Measurements from ENCODE around the gene TAF3.

Gene TAF3

GRCh38 chr10:7933757-7934156, 115.5 kb downstream of the TAF3 start:
- Histone ChIP-seq H3K27ac (ENCODE audit: low read length) (no peak overlapping the region), H3K36me3 (replicated peaks; ENCODE audit: insufficient read depth, low read length) (no peaks in the 10 kb centered on the region), H3K79me2 (ENCODE audit: low read length) (no peaks in the 10 kb centered on the region), H3F3A (ENCODE audit: insufficient read depth, low read length) (no peaks in the 10 kb centered on the region), H4K20me1 (ENCODE audit: insufficient read depth, low read length) (no peaks in the 10 kb centered on the region), H3K4me2 (ENCODE audit: low read depth, low read length) (no peak overlapping the region), H3K9me3 (replicated peaks; ENCODE audit: insufficient read depth, low read length) (no peaks in the 10 kb centered on the region), H2AFZ (ENCODE audit: low read length) (no peak overlapping the region), H3K9me2 (replicated peaks; ENCODE audit: insufficient read depth, low read length) (no peaks in the 10 kb centered on the region), H3K9ac (ENCODE audit: low read length) (no peak overlapping the region; the same call in 1 of the 2 replicates), H3K4me3 (ENCODE audit: low read length) (no peak overlapping the region), H3K4me1 (ENCODE audit: low read length) (no peaks in the 10 kb centered on the region), H3K27me3 (replicated peaks; ENCODE audit: insufficient read depth, low read length) (no peaks in the 10 kb centered on the region)
- no peak for TF ChIP-seq EZH2phosphoT487 (IDR thresholded peaks at IDR 0.05; ENCODE audit: low read length)
- TF ChIP-seq EZH2 (optimal IDR thresholded peaks at IDR 0.05; ENCODE audit: low read depth, low read length), result no peak
- TF ChIP-seq, protein P1, sequence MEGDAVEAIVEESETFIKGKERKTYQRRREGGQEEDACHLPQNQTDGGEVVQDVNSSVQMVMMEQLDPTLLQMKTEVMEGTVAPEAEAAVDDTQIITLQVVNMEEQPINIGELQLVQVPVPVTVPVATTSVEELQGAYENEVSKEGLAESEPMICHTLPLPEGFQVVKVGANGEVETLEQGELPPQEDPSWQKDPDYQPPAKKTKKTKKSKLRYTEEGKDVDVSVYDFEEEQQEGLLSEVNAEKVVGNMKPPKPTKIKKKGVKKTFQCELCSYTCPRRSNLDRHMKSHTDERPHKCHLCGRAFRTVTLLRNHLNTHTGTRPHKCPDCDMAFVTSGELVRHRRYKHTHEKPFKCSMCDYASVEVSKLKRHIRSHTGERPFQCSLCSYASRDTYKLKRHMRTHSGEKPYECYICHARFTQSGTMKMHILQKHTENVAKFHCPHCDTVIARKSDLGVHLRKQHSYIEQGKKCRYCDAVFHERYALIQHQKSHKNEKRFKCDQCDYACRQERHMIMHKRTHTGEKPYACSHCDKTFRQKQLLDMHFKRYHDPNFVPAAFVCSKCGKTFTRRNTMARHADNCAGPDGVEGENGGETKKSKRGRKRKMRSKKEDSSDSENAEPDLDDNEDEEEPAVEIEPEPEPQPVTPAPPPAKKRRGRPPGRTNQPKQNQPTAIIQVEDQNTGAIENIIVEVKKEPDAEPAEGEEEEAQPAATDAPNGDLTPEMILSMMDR (IDR thresholded peaks at IDR 0.05; ENCODE audit: low read length), result no peak
- no peak for DNase-seq

- Histone ChIP-seq H3K9me2 (replicated peaks; ENCODE audit: insufficient read depth, low read length) (no peaks in the 10 kb centered on the region), H3K4me2 (ENCODE audit: low read depth, low read length) (no peak overlapping the region), H3K9me3 (replicated peaks; ENCODE audit: insufficient read depth, low read length) (no peaks in the 10 kb centered on the region), H3F3A (ENCODE audit: insufficient read depth, low read length) (no peaks in the 10 kb centered on the region), H3K27ac (ENCODE audit: low read length) (no peak overlapping the region), H3K79me2 (ENCODE audit: low read length) (no peaks in the 10 kb centered on the region), H3K4me1 (ENCODE audit: low read length) (no peaks in the 10 kb centered on the region), H3K27me3 (replicated peaks; ENCODE audit: insufficient read depth, low read length) (no peaks in the 10 kb centered on the region), H3K9ac (ENCODE audit: low read length) (no peak overlapping the region), H3K4me3 (ENCODE audit: low read length) (no peak overlapping the region), H2AFZ (ENCODE audit: low read length) (no peak overlapping the region), H4K20me1 (ENCODE audit: insufficient read depth, low read length) (no peaks in the 10 kb centered on the region), H3K36me3 (replicated peaks; ENCODE audit: insufficient read depth, low read length) (no peaks in the 10 kb centered on the region)
- no peak for DNase-seq
- TF ChIP-seq, protein P1 (IDR thresholded peaks at IDR 0.05; ENCODE audit: low read length), result no peak
- no peak for TF ChIP-seq EZH2 (optimal IDR thresholded peaks at IDR 0.05; ENCODE audit: low read depth, low read length)
- no peak for TF ChIP-seq EZH2phosphoT487 (IDR thresholded peaks at IDR 0.05; ENCODE audit: low read length)
Measured at GRCh38 chr10:7937315-7937945, 119.1 kb downstream of the TAF3 start.

DNA sequence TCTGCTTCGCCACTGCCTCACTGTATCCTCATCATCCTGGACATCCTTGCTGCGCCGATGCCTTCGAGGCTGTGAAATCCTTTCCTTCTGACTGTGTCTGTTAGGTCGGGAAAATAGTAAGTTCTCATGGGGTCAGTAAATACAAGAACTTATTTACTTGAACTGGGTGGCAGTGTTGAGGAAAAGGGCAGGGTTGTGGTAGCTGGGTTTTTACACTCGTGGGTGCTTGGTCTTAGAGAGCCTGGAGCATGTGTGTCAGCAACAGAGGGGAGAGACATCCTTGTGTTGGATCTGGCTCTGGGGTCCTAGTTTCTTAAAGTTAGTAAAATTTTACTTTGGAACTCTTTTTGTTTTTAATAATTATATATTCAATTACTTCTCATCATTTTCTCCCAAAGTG, 123.3 kb downstream of the TAF3 start:
- no peak overlapping the region for H2AFZ ChIP-seq (ENCODE audit: low read length)
- no peaks in the 10 kb centered on the region for H3K79me2 ChIP-seq (ENCODE audit: low read length)
- H3K4me2 ChIP-seq (ENCODE audit: low read depth, low read length), result no peak overlapping the region
- no peak overlapping the region for H3K9ac ChIP-seq (ENCODE audit: low read length)
- H3K27ac ChIP-seq (ENCODE audit: low read length), result no peak overlapping the region
- H3K4me1 ChIP-seq (ENCODE audit: low read length), result no peaks in the 10 kb centered on the region
- H3K36me3 ChIP-seq (replicated peaks; ENCODE audit: insufficient read depth, low read length), result no peaks in the 10 kb centered on the region
- no peaks in the 10 kb centered on the region for H3F3A ChIP-seq (ENCODE audit: insufficient read depth, low read length)
- no peaks in the 10 kb centered on the region for H3K9me3 ChIP-seq (replicated peaks; ENCODE audit: insufficient read depth, low read length)
- TF ChIP-seq EZH2phosphoT487 (IDR thresholded peaks at IDR 0.05; ENCODE audit: low read length), result no peak
- DNase-seq, result no peak
- H3K4me3 ChIP-seq (ENCODE audit: low read length), result no peak overlapping the region
- H3K9me2 ChIP-seq (replicated peaks; ENCODE audit: insufficient read depth, low read length), result no peaks in the 10 kb centered on the region
- H3K27me3 ChIP-seq (replicated peaks; ENCODE audit: insufficient read depth, low read length), result no peaks in the 10 kb centered on the region
- no peaks in the 10 kb centered on the region for H4K20me1 ChIP-seq (ENCODE audit: insufficient read depth, low read length)

DNA sequence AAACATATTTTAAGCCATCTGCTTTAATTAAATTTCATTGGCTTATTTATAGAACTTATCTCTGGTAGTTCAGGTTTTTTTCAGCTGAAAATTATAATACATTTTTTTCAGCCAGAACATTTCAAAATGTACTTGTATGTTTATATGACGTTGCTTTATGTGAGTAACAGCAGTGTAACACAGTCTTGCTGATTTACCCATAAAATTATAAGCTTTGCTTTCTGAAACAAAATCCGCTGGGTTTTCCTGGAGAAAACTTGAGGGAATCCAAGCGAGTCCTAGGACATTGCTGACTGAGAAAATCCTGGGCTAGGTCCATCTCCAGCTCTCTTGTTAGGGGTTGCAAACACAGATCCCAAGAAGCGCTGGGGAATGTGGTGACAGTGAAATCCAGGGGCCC, 124.0 kb downstream of the TAF3 start:
- no peak overlapping the region for H3K9ac ChIP-seq (ENCODE audit: low read length)
- no peaks in the 10 kb centered on the region for H3K4me1 ChIP-seq (ENCODE audit: low read length)
- H2AFZ ChIP-seq (ENCODE audit: low read length), result no peak overlapping the region
- DNase-seq, result no peak
- TF ChIP-seq, protein P1 (IDR thresholded peaks at IDR 0.05; ENCODE audit: low read length), result no peak
- no peak for TF ChIP-seq EZH2phosphoT487 (IDR thresholded peaks at IDR 0.05; ENCODE audit: low read length)
- TF ChIP-seq EZH2 (optimal IDR thresholded peaks at IDR 0.05; ENCODE audit: low read depth, low read length), result no peak
- no peaks in the 10 kb centered on the region for H3K36me3 ChIP-seq (replicated peaks; ENCODE audit: insufficient read depth, low read length)
- no peak overlapping the region for H3K4me3 ChIP-seq (ENCODE audit: low read length)
- no peaks in the 10 kb centered on the region for H4K20me1 ChIP-seq (ENCODE audit: insufficient read depth, low read length)
- H3K79me2 ChIP-seq (ENCODE audit: low read length), result no peaks in the 10 kb centered on the region
- H3K9me3 ChIP-seq (replicated peaks; ENCODE audit: insufficient read depth, low read length), result no peaks in the 10 kb centered on the region
- H3F3A ChIP-seq (ENCODE audit: insufficient read depth, low read length), result no peaks in the 10 kb centered on the region
- H3K4me2 ChIP-seq (ENCODE audit: low read depth, low read length), result no peak overlapping the region
- H3K27me3 ChIP-seq (replicated peaks; ENCODE audit: insufficient read depth, low read length), result no peaks in the 10 kb centered on the region
- H3K27ac ChIP-seq (ENCODE audit: low read length), result no peak overlapping the region
- no peaks in the 10 kb centered on the region for H3K9me2 ChIP-seq (replicated peaks; ENCODE audit: insufficient read depth, low read length)
